ENCODE measurements around the gene ZMIZ1.
A peak's percentile ranks its signal among the peaks of the same experiment; 100 is the strongest.

The ZMIZ1 gene

DNA sequence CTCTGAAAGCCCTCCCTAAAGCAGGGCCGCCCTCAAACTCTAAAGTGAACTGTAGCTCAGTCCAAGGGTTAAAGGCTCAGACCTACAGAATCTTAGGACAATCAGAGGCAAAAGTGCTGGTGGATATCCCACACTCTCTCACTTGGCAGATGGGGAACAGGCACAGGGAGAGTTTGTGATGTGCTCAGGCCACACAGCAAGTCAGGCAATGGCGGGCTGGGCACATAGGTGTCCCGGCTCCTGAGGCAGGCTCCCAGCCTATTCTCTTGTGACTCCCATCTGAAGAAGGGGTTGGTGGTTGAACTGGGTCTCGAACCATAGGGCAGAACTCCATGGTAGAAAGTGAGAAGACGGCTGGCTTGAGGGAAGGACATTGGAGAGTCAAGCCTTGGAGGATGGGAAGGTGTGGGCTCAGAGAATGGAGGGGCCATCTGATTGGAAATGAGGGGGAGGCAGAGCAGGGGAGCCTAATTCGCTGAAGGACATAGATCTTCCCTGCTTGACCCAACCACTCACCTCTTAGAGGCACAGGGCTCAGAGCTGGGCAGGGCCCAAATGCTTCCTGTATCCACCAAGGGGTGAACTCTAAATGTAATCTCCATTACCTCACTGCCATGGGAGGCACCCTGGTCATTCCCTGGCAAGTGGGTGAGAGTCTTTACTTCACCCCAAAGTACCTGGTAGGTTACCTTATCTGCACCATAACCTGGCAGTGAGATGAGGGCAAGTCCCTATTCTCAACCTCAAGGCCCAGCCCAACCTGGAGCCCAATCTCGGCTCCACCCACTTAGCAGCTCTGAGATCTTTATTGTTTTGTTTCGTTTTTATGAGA is 4.9 kb upstream of the ZMIZ1 start:
- no peak for DNase-seq (ENCODE audit: low read depth in 1 of 2, low spot score in 1 of 2)

DNA sequence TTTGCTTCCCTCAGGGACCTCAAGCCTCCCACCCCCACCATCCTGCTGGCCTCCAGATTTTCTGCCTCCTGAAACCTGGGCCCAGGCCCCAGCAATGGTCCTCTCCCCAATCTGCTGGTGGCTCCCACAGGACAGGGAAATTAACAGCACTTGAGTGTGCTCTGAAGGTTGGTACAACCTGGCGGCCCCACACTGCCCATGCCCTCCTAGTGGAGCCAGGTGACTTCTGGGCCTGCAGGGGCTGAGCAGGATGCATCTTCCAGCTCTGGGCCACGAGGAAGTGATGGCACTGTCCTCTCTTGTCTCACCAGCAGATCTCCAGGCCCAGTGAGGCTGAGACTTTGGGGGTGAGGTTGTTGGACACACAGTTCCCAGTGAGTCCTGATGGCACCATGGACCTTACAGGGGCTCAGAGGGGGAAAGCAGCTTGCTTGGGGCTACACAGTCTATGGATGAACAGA is 3.6 kb upstream of the ZMIZ1 start:
- DNase-seq (ENCODE audit: low read depth in 1 of 2, low spot score in 1 of 2): no peak

GRCh38 chr10:79065853-79066252 is 2.9 kb upstream of the ZMIZ1 start:
- no peak for DNase-seq (ENCODE audit: low read depth in 1 of 2, low spot score in 1 of 2)

DNA sequence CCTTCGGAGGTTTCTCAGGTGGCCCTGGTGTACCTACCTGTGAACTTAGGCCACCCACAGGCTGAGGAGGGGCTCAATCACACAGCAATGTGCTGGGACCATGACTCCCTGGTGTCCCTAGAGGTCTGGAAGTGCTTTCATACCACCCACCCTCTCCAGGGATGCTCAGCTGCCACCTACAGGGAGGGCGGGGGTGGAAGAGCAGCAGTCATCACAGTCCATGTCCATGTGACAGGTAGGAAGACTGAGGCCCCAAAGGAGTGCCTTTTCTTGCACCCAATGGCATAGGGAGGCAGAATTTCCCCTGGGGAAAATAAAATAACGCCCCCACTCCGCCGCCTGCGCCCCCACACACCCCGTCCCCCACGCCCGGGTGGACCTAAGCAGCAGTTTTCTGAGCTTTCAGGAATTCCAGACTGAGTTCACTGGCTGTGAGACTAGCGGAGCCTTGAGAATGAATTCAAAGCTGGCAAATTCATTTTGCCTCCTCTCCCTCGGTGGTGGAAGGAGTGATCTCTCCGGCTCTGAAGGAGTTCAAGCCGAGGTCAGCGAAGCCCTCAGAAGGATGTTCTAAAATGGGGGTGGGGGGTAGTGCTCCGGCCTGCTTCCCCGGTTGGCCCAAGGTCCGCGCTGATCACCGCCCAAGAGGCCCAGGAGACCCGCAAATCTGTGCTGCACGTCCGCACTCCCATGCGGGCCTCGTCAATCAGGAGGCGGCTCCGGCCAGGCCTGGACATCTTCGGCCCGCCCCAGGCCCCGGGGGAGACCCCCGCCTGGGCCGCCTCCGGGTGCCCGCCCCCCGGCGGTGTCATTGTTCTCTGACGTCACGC is 2.1 kb upstream of the ZMIZ1 start:
- no peak for DNase-seq (ENCODE audit: low read depth in 1 of 2, low spot score in 1 of 2)

- peak; percentile 67 to 78 for DNase-seq (ENCODE audit: low read depth in 1 of 2, low spot score in 1 of 2)
Observed at GRCh38 chr10:79067241-79068202, 1.2 kb upstream of the ZMIZ1 start.

- DNase-seq (ENCODE audit: low read depth in 1 of 2, low spot score in 1 of 2): peak in 1 of 2 donors; percentile 33
Observed at GRCh38 chr10:79068203-79068561, 584 bp upstream of the ZMIZ1 start.

DNA sequence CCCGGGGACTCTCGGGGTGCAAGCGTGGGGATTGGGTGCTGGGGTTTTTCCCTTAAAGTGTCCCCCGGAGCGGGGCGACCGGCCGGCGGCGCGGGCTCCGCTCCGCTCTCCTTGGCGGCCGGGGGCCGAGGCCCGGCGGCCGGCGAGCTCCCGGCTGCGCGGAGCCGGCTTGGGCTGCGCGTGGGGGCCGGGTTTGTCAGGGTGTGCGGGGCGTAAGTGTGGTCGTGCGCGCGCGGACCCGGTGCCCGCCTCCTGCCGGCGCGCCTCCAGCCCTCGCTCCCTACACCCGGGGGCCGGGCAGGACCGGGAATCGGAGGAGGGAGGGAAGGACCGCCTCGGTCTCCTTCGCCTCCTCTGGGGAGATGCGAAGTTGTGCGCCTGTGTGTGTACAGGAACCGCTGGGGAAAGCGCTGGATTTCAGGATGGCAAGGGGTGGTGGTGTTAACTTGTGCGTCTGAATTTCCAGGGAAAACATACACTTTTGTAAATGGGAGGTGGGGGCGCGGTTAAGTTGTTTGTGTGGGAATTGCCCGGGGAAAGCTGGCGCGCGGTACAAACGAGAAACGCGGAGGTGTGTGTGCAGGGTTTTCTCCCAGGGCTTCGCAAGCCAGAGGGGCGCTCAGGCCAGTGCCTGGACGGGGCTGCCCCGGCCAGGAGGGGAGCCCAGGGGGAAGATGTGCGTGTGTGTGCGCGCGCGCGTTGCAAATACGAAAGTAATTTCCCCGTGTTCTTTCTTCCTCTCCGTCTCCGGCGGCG is 737 bp downstream of the ZMIZ1 start:
- DNase-seq (ENCODE audit: low read depth in 1 of 2, low spot score in 1 of 2): peak in 1 of 2 donors; percentile 42

DNA sequence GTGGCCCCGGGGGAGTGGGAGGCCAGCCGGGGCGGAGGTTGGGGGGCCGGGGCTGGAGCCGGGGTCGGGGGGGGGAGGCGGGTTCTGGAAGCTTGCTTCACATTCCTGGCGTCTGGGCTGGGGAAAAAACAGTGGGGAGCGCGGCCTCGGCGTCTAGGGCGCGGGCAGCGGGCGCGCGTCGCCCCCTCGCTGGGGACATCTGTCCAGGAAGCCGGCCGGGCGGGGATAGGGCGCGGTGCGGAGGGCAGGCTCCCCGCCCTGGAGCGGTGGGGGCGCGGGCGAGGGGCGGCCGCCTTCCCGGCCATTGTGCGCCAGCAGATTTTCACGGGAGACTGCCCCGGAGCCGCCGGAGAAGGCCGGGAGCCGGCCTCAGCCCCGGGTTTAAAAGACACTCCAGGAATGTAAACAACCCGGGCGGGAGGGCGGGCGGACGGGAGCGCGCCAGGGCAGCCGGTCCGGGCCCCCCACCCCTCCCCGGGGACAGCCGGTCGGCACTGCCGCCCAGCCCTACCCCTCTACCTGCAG is 1.4 kb downstream of the ZMIZ1 start:
- DNase-seq (ENCODE audit: low read depth in 1 of 2, low spot score in 1 of 2): no peak

- DNase-seq (ENCODE audit: low read depth in 1 of 2, low spot score in 1 of 2): peak in 1 of 2 donors; percentile 6
Observed at GRCh38 chr10:79070606-79071395, 2.0 kb downstream of the ZMIZ1 start.

DNA sequence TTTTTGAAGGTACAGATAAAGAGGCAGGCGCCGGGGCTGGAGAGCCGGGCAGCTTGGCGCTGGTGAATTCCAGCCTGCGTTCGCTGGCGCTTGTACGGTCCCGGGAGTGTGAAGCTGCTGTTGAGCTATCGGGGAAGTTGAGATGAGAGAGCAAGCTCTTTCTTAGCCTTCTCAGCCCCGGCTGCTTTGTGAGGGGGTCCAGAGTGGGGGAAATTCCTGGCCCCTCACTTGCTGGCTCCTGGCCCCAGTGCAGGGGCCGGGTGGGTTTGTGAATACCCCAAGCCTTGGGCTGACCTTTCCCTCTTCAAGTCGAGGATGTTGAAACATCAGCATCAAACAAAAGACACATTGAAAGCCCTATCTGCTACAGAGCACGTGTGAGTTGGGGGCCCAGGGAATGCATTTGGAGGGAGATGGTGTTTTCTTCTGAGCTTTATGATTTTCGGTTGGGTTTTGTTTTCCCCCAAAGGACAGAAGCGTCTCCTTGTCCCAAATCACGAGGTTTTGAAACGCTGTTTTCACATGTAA is 2.7 kb downstream of the ZMIZ1 start:
- no peak for DNase-seq (ENCODE audit: low read depth in 1 of 2, low spot score in 1 of 2)

- no peak for DNase-seq (ENCODE audit: low read depth in 1 of 2, low spot score in 1 of 2)
Observed at GRCh38 chr10:79072041-79072441, 3.3 kb downstream of the ZMIZ1 start.

DNA sequence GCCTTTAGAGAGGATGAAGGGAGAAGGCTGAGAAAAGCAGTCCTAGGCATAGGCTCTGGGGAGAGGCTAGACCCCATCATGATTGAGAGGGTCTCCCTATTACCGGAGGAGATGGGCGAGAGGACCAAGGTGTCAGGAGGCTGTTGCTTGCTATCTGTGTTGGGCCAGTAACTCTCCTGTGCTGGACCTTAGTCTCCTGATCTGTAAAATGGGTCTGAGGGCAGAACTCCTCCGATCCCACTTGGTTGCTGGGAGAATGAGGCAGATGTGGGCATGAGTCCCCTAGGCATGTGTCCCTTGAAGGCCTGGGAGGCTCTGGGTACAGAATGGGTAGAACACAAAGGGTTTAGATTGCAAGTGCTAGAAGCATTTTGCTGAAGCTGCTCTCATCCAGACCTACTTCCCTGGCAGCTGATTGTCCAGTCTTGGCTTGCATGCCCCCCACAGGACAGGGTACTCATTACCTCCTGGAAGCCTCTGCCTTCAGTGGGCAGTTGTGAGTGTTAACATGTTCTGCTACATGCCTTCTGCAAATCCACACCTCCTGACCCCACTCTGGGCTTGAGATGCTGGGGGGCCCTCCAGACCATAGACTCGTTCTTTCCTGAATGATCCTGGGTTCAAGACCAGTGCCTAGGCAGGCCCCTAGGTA is 4.4 kb downstream of the ZMIZ1 start:
- DNase-seq (ENCODE audit: low read depth in 1 of 2, low spot score in 1 of 2): no peak

DNA sequence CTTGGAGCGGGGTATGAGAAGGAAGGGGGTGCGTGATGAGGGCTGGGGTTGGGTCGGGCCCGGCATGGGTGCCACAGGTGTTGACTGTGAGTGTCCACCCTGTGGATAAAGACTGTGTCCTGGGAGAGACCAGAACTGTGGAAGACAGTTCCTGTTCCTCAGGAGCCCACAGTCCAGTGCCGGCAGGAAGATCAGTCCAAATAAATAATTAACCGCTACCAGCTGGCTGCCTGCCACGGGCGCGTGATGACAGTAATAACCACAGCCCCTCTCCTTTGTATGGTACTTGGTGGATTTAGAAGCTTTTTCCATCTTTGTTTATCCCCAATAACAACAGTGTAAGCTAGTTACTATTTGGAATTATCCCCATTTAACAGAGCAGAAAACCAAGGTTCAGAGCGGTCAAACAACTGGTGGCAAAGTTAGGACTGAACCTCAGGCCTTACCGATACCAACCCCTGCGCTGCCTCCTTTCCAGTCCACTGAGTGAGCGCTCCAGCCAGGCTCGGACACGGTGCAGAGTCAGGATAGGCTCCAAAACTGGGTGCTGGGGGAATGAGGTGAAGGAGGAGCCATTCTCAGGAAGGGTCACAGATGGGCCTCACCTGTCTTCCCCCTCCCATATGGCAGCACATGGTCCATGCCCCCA is 5.1 kb downstream of the ZMIZ1 start:
- no peak for DNase-seq (ENCODE audit: low read depth in 1 of 2, low spot score in 1 of 2)

GRCh38 chr10:79074732-79075131 is 6.0 kb downstream of the ZMIZ1 start:
- DNase-seq (ENCODE audit: low read depth in 1 of 2, low spot score in 1 of 2): no peak

- DNase-seq (ENCODE audit: low read depth in 1 of 2, low spot score in 1 of 2): no peak
Observed at GRCh38 chr10:79075418-79075817, 6.7 kb downstream of the ZMIZ1 start.

GRCh38 chr10:79077488-79078173 is 8.9 kb downstream of the ZMIZ1 start:
- DNase-seq (ENCODE audit: low read depth in 1 of 2, low spot score in 1 of 2): no peak

- no peak for DNase-seq (ENCODE audit: low read depth in 1 of 2, low spot score in 1 of 2)
Observed at GRCh38 chr10:79078367-79079053, 9.7 kb downstream of the ZMIZ1 start.
